SH-SY5Y (cell line): Measurements from ENCODE around the gene HTR1A.

Source experiments
- GATA2 ChIP-seq: IDR thresholded peaks from 2 replicates; pipeline ENCODE4 v1.6.1; 2011; ENCODE audit warnings: mild to moderate bottlenecking, low read depth, low read length
- GATA3 ChIP-seq: IDR thresholded peaks from 2 replicates; pipeline ENCODE4 v1.6.1; 2011; ENCODE audit warnings: low read depth, mild to moderate bottlenecking, low read length, moderate library complexity

GRCh38 chr5:63958654-63959053, 3.6 kb downstream of the HTR1A start:
- TF ChIP-seq GATA3 (no peak), GATA2 (no peak)
